CD4-positive, alpha-beta T cell treated with Interleukin-6 for 4 hours (primary cell): ENCODE measurements around the gene PCDHA12.
"Not testable (repeated sequence)": the region's sequence is repeated elsewhere in the genome, so short reads cannot be mapped to it uniquely, and the experiment has no call there.

ENCODE experiments used
- DNase-seq: peaks from one replicate; pipeline ENCODE4 v3.0.0-alpha.2; 2020; ENCODE audit warnings: mixed read lengths

The PCDHA12 gene

DNA sequence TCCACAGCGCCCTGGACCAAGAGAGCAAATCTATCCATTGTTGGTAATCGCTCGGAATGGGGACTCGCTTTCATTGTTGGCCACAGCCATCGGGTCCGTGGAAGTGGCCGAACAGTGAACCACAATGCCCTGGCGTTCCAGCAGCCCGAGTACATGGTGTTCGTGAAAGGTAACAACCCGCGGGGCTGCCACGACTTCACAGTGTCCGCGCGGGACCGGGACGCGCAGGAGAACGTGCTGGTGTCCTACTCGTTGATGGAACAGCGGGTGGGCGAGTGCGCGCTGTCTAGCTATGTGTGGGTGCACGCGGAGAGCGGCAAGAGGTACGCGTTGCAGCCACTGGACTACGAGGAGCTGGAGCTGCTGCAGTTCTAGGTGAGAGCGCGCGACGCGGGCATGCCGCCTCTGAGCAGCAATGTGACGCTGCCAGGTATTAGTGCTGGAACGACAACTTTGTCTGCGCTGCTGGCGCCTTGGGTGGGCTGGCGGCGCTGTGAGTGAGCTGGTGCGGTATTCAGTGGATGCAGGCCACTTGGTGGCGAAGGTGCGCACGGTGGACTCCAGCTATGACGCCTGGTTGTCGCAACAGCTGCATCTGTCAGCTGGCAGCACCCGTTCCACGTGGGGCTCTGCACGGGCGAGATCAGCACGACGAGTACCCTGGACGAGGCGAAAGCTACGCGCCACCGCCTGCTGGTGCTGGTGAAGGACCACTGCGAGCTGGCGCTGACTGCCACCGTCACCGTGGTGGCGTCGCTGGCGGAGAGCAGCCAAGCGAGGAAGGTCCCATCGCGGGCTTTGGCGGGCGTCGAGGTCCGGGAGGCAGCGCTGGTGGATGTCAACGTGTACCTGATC is 12.4 kb upstream of the PCDHA12 start:
- DNase-seq = no peak

GRCh38 chr5:140868721-140869554 is 6.2 kb upstream of the PCDHA12 start, which contains the start of gene PCDHA11:
TSS of gene PCDHA11 (plus strand) at chr5:140868957. CDS start at chr5:140869104, 147 bp downstream.
- no peak for DNase-seq

GRCh38 chr5:140869555-140869886 is 5.6 kb upstream of the PCDHA12 start:
- no peak for DNase-seq

- no peak for DNase-seq
Observed at GRCh38 chr5:140870221-140871201, 4.6 kb upstream of the PCDHA12 start.

DNA sequence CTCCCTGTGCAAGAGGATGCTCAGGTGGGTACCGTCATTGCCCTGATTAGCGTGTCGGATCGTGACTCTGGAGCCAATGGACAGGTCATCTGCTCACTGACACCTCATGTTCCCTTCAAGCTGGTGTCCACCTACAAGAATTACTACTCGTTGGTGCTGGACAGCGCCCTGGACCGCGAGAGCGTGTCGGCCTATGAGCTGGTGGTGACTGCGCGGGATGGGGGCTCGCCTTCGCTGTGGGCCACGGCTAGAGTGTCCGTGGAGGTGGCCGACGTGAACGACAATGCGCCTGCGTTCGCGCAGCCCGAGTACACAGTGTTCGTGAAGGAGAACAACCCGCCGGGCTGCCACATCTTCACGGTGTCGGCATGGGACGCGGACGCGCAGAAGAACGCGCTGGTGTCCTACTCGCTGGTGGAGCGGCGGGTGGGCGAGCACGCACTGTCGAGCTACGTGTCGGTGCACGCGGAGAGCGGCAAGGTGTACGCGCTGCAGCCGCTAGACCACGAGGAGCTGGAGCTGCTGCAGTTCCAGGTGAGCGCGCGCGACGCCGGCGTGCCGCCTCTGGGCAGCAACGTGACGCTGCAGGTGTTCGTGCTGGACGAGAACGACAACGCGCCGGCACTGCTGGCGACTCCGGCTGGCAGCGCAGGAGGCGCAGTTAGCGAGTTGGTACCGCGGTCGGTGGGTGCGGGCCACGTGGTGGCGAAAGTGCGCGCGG is 1.6 kb downstream of the PCDHA12 start:
- not testable (repeated sequence) for DNase-seq

GRCh38 chr5:140877262-140877581 is 2.1 kb downstream of the PCDHA12 start:
- DNase-seq = no peak

- DNase-seq = no peak
Observed at GRCh38 chr5:140881889-140882590, 6.9 kb downstream of the PCDHA12 start, which contains the start of gene PCDHA13. TSS of gene PCDHA13 (plus strand) at chr5:140882124. CDS start at chr5:140882269, 145 bp downstream.

DNA sequence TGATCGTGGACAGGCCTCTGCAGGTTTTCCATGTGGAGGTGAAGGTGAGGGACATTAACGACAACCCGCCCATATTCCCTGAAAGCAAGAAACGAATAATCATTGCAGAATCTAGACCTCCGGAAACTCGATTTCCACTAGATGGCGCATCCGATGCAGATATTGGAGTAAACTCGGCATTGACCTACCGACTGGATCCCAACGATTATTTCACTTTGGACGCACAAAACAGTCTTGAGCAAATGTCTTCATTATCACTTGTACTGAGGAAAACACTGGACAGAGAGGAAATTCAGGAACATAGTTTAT is 7.4 kb downstream of the PCDHA12 start:
- no peak for DNase-seq

- DNase-seq = no peak
Observed at GRCh38 chr5:140883373-140883772, 8.3 kb downstream of the PCDHA12 start.

- DNase-seq = no peak
Observed at GRCh38 chr5:140883927-140884697, 9.0 kb downstream of the PCDHA12 start.

DNA sequence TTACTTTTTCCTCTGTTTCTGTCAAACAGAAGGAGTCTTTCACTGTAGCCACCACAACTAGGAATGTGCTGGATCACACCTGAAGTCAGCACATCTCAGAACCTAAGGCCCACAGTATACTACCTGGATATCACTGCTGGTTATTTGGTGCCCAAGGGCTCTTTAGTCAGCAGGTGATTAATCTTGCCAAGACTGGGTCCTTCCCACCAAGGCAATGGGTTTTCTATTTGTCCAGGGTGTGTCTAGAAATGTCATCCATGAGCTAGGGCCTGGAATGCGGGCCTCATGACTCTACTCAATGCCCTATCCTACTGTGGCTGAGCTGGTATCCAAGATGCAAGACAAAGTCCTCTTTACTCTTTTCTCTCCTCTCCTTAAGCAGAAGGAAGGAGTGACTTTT is 41.2 kb downstream of the PCDHA12 start:
- DNase-seq = no peak

GRCh38 chr5:140923601-140924000 is 48.5 kb downstream of the PCDHA12 start:
- no peak for DNase-seq

GRCh38 chr5:140925806-140926442 is 50.8 kb downstream of the PCDHA12 start, which contains the start of gene PCDHAC1:
TSS of gene PCDHAC1 (plus strand) at chr5:140926299. CDS start at chr5:140926893, 594 bp downstream.
- no peak for DNase-seq

DNA sequence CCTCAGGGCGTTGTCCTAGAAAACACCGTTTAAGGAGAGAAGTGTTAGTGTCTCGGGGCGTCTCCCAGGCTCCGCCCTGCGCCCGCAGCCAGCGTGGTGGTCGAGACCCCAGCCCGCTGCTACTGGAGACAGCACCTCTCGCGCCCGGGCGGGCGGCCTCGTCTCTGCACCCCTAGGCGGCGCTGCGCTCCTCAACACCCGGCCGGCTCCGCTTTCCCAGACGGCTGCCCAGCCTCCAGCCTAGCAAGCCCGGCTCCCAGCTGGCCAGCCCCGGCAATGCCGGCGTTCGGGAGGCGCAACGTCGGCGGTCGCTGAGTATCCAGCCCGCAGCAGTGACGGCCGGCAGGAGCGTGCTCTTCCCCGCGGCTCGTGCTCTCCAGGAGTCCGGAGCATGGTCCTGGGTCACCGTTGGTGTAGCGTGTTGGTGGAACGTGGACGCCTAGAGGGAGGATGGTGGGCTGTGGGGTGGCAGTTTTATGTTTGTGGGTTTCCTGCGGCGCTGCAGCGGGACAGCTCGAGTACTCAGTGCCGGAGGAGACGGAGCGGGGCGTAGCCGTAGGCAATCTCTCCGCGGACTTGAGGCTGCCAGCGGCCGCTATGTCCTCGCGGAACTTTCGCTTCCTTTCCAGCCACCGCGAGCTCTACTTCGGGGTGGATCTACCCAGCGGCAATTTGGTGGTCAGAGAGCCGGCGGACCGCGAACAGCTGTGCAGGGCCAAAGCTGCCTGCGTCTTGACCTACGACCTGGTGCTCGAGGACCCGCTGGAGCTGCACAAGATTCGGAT is 51.5 kb downstream of the PCDHA12 start:
- DNase-seq = peak; percentile 5

- DNase-seq = no peak
Observed at GRCh38 chr5:140927228-140927573, 52.1 kb downstream of the PCDHA12 start.
